GM06990 (cell line): ENCODE results near the gene KANSL1L.

Experiments
- DNase-seq: peaks from one replicate; pipeline ENCODE4 v3.0.0-alpha.2; 2011; ENCODE audit not compliant: insufficient read length; ENCODE audit errors: extremely low read depth
- H3K27me3 ChIP-seq: replicated peaks from 2 replicates; pipeline ENCODE4 v1.6.0; 2011; ENCODE audit warnings: low read length; ENCODE audit not compliant: control insufficient read depth, insufficient read depth
- H3K36me3 ChIP-seq: 2 replicates; pipeline ENCODE4 v1.5.1; 2011; ENCODE audit warnings: low read length; ENCODE audit not compliant: control insufficient read depth, insufficient read depth
- H3K4me3 ChIP-seq: replicated peaks from 2 replicates; pipeline ENCODE4 v1.5.1; 2011; ENCODE audit warnings: low read depth, mild to moderate bottlenecking, control low read depth, low read length
- CTCF ChIP-seq: IDR thresholded peaks from 2 replicates; pipeline ENCODE4 v1.5.1; 2011; ENCODE audit warnings: low read length, control low read depth, mild to moderate bottlenecking, inconsistent platforms; ENCODE audit not compliant: insufficient read depth, poor library complexity, severe bottlenecking

The KANSL1L gene

GRCh38 chr2:210159059-210159458 lies 12.2 kb downstream of the KANSL1L start:
- DNase-seq: no peak
- Histone ChIP-seq H3K4me3 (no peak overlapping the region), H3K36me3 (no peaks in the 10 kb centered on the region), H3K27me3 (no peaks in the 10 kb centered on the region)
- TF ChIP-seq CTCF: no peak

GRCh38 chr2:210158236-210158635 lies 13.0 kb downstream of the KANSL1L start:
- no peak for DNase-seq
- H3K27me3 ChIP-seq: no peaks in the 10 kb centered on the region
- TF ChIP-seq CTCF: no peak
- H3K36me3 ChIP-seq: no peaks in the 10 kb centered on the region
- no peak overlapping the region for H3K4me3 ChIP-seq

GRCh38 chr2:210157526-210157925 lies 13.7 kb downstream of the KANSL1L start:
- no peak for TF ChIP-seq CTCF
- Histone ChIP-seq H3K27me3 (no peaks in the 10 kb centered on the region), H3K4me3 (no peak overlapping the region), H3K36me3 (no peaks in the 10 kb centered on the region)
- DNase-seq: no peak

- TF ChIP-seq CTCF: no peak
- no peak overlapping the region for H3K4me3 ChIP-seq
- no peaks in the 10 kb centered on the region for H3K27me3 ChIP-seq
- no peak for DNase-seq
- H3K36me3 ChIP-seq: peaks cover 3% of the 10 kb centered on the region
Observed at GRCh38 chr2:210147614-210148013, 23.6 kb downstream of the KANSL1L start.

GRCh38 chr2:210132239-210132638 lies 39.0 kb downstream of the KANSL1L start:
- peak; percentile 7 for DNase-seq
- Histone ChIP-seq H3K4me3 (no peak overlapping the region), H3K36me3 (no peaks in the 10 kb centered on the region), H3K27me3 (no peaks in the 10 kb centered on the region)
- TF ChIP-seq CTCF: no peak

- Histone ChIP-seq H3K4me3 (no peak overlapping the region), H3K27me3 (no peaks in the 10 kb centered on the region), H3K36me3 (no peaks in the 10 kb centered on the region)
- DNase-seq: no peak
- no peak for TF ChIP-seq CTCF
Observed at GRCh38 chr2:210128961-210129360, 42.2 kb downstream of the KANSL1L start.
